Activated T-helper 1 cell treated with Interleukin-2 at 50 U/mL for 16 hours (primary cell): ENCODE data around the gene PFDN6.

Experiments used
- DNase-seq: peaks from one replicate; pipeline ENCODE4 v3.0.0-alpha.2; 2020; ENCODE audit warnings: low read depth

PFDN6 gene

GRCh38 chr6:33317419-33317668 lies 27.9 kb downstream of the PFDN6 start:
- peak; percentile 52 for DNase-seq

GRCh38 chr6:33317669-33318425 lies 28.4 kb downstream of the PFDN6 start, which contains the start of gene ZBTB22:
ZBTB22 (minus strand) TSS chr6:33317744; CDS start chr6:33316916, 828 bp downstream.
- DNase-seq = peak; percentile 88

DNA sequence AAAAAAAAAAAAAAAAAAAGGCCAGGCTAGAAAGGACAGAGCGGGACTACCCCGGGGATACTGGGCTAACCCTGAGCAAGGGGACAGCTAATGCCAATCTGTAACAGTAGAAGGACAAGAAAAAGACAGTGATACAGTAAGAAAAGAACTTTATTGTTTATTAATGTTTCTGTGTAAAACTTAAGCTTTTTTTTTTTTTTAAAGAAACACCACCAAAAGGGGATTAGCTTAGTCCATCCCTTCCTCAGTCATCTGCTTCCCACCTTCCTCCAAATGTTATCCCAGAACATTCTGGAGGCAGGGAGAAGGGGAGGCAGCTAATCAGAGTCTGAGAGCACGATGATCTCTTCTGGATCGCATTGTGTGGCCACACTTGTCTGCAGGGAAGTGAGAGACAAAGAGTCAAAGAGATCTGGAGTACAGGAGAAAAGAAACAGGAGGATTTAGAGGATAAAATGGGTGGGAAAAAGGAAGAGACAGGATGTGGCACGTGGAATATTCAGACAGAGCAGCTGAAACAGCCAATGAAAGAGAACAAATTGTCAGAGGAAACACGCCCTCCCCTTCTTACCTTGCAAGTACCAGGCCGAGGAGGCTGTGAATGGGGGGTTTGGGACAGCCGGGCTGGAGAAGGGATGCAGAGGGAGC lies 29.1 kb downstream of the PFDN6 start:
- DNase-seq = no peak

DNA sequence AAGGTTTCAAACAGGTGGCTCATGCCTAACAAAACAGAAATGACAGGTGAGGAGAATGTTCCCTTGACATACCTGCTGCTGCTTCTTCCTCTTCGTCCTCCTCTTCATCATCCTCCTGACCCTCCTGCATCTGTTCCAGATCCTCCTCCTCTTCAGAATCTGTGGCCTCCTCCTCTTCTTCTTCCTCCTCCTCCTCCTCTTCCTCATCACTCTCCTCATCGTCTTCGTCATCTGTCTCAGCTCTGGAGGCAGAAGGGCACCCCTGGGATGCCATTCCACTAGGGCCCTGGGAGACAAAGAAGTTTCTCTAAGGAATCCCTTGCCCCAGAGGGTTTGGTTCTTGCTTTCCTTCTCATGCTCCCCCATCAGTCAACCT lies 30.5 kb downstream of the PFDN6 start:
- no peak for DNase-seq

DNA sequence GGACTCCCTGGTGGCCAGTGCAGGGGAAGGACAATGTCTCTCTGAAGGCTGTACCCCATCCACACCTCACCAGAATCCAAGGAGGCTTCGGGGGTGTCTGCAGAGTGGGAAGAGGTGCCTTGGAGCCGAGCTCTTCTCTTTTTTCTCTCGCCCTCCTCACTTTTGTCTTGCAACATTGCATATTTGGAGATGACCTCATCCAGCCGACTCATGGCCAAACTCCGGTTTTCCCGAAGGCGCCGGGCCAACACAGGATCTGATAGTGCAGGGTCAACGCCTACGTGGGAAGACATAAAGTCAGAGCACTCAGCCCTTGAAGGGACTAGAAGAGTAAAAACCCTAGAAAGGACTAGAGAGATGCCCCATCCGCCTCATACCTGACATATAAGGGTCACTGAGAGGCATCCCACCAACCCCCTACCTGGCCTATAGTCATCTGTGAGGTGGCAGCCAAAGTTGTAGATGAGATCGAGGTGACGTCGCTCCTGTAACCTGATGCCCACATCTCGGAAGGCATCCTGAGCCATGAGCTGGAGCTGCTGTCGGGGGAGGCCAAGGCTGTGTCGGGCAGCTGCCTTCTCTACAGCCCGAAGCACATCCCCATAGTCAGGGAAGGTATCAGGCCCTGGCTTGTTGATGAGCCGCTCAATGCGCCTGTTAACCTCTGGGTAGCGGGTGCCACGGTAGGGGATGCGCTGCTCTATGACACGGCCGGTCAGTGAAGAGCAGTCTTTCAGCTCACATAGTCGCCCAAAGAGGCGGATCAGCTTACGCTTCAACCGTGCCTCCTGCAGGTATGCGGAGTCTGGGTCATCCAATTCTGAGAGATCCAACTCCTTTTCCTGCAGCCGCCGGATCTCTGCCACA lies 31.1 kb downstream of the PFDN6 start:
- no peak for DNase-seq

DNA sequence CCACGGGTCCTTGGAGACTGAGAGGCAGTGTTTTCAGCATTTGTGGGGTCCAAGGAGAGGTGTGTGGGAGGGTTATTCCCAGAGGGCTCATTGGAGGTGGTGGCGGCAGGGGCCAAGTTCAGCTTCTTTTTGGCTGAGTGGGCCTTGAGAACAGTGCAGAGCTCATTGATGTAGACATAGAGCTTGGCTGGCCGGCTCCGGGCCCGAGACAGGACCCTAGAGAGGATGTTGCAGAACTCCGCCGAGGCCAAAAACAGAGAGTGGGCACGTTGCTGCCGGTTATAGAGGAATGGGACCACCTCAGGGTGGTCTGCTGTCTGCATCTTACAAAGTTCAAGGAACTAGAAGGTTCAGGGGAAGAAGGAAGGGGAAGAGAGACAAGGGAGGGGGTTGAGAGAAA lies 31.8 kb downstream of the PFDN6 start:
- no peak for DNase-seq

- no peak for DNase-seq
These were observed 34.2 kb downstream of the PFDN6 start for GRCh38 chr6:33323623-33323948.

DNA sequence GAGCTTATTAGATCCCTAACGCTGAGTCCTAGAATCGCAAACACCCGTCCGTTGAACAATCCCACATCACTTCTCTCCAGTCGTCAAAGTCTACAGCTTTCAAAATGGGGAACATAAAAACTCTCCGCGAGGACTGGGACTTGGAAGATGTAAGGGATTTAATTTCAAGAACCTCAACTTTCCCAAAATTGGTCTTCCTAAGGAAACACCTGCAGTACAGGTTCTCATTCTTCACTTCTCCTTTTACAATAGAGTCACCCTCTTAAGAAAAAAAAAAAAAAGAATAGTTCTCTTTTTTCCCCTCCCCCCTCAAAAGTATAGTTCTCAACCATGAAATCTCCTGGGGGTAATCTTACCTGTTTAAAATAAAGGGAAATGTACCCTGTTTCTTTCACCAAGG lies 34.7 kb downstream of the PFDN6 start:
- no peak for DNase-seq

- no peak for DNase-seq
These were observed 39.7 kb downstream of the PFDN6 start for GRCh38 chr6:33329058-33329457.

- no peak for DNase-seq
These were observed 41.3 kb downstream of the PFDN6 start for GRCh38 chr6:33330736-33331135.

GRCh38 chr6:33333666-33334065 lies 44.3 kb downstream of the PFDN6 start:
- no peak for DNase-seq

DNA sequence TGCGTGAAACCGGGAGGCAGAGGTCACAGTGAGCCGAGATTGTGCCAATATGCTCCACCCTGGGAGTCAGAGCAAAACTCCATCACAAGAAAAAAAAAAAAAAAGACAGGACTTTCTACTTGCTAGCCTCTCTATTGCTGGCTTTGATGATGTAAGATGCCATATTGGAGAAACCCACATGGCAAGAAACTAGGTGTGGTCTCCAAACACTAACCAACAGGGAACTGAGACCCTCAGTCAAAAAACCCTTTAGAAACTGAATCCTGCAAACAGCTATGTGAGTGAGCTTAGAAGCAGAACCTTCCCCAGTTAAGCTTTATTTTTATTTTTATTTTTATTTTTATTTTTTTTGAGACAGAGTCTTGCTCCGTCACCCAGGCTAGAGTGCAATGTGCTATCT lies 46.5 kb downstream of the PFDN6 start:
- DNase-seq = no peak

GRCh38 chr6:33336495-33336894 lies 47.1 kb downstream of the PFDN6 start:
- no peak for DNase-seq

GRCh38 chr6:33339193-33339592 lies 49.8 kb downstream of the PFDN6 start:
- no peak for DNase-seq
